HEK293T (cell line): ENCODE data around the gene RHEX.

Experiments used
- ARNT ChIP-seq: fragments of 450-650 bp; IDR thresholded peaks from 2 replicates; pipeline ENCODE4 v1.6.1; 2017; ENCODE audit warnings: mild to moderate bottlenecking
- CTBP1 ChIP-seq: fragments of 450-650 bp; IDR thresholded peaks from 2 replicates; pipeline ENCODE4 v1.6.1; 2016; ENCODE audit warnings: borderline replicate concordance
- ELF4 ChIP-seq: fragments of 450-650 bp; IDR thresholded peaks from 2 replicates; pipeline ENCODE4 v1.6.1; 2017; ENCODE audit warnings: antibody characterized with exemption
- FOXK2 ChIP-seq: fragments of 450-650 bp; IDR thresholded peaks from 2 replicates; pipeline ENCODE4 v1.6.1; 2016; ENCODE audit warnings: mild to moderate bottlenecking
- SUZ12 ChIP-seq: fragments of 450-650 bp; IDR thresholded peaks from 2 replicates; pipeline ENCODE4 v1.6.1; 2016; ENCODE audit warnings: mild to moderate bottlenecking

- TF ChIP-seq ARNT (no peak), FOXK2 (no peak), SUZ12 (no peak), ELF4 (no peak), CTBP1 (no peak)
Observed at GRCh38 chr1:206143537-206144172, 90.7 kb downstream of the RHEX start.
